HepG2 (cell line): ENCODE results near the gene CALY. TPM values are rescaled to one million over a fixed set of nuclear protein-coding genes. Genes with fewer than 3 reads are reported as not detected.
A peak's percentile ranks its signal among the peaks of the same experiment; 100 is the strongest.

ENCODE experiments used
- AKNA ChIP-seq: sonication (generic); formaldehyde crosslinking; IDR thresholded peaks from 2 replicates; pipeline ENCODE4 v1.4.0; 2020; ENCODE audit warnings: missing genetic modification reagents, borderline replicate concordance
- ARID5B ChIP-seq: IDR thresholded peaks from 2 replicates; pipeline ENCODE4 v1.4.0; 2020; ENCODE audit warnings: mild to moderate bottlenecking, missing genetic modification reagents
- DMTF1 ChIP-seq: sonication (generic); formaldehyde crosslinking; IDR thresholded peaks from 2 replicates; pipeline ENCODE4 v1.4.0; 2020; ENCODE audit warnings: mild to moderate bottlenecking, missing genetic modification reagents
- GATAD2A ChIP-seq: IDR thresholded peaks from 2 replicates; pipeline ENCODE4 v1.6.1; 2016
- HDAC1 ChIP-seq: sonication (generic); formaldehyde crosslinking; IDR thresholded peaks from 2 replicates; pipeline ENCODE4 v1.5.1; 2020; ENCODE audit warnings: mild to moderate bottlenecking, missing genetic modification reagents
- KDM2A ChIP-seq: sonication (generic); formaldehyde crosslinking; IDR thresholded peaks from 2 replicates; pipeline ENCODE4 v1.4.0; 2020; ENCODE audit warnings: low read depth, missing genetic modification reagents, borderline replicate concordance
- KDM4B ChIP-seq: sonication (generic); formaldehyde crosslinking; IDR thresholded peaks from 2 replicates; pipeline ENCODE4 v1.4.0; 2020; ENCODE audit warnings: missing genetic modification reagents
- KLF11 ChIP-seq: IDR thresholded peaks from 2 replicates; pipeline ENCODE4 v1.6.1; 2016; ENCODE audit warnings: missing compliant biosample characterization
- KLF6 ChIP-seq: IDR thresholded peaks from 2 replicates; pipeline ENCODE4 v1.8.0; 2016; ENCODE audit warnings: missing biosample characterization, missing genetic modification reagents
- NFKB2 ChIP-seq: sonication (generic); formaldehyde crosslinking; IDR thresholded peaks from 2 replicates; pipeline ENCODE4 v1.4.0; 2020; ENCODE audit warnings: missing genetic modification reagents, borderline replicate concordance
- PCBP1 ChIP-seq: fragments of 200-400 bp; formaldehyde crosslinking; IDR thresholded peaks from 2 replicates; pipeline ENCODE4 v1.6.1; 2017; ENCODE audit warnings: mild to moderate bottlenecking, low read depth, low read length, borderline replicate concordance
- SIX1 ChIP-seq: sonication (generic); formaldehyde crosslinking; IDR thresholded peaks from 2 replicates; pipeline ENCODE4 v1.4.0; 2020; ENCODE audit warnings: missing genetic modification reagents, borderline replicate concordance
- ZMYM3 ChIP-seq: sonication (generic); formaldehyde crosslinking; IDR thresholded peaks from 2 replicates; pipeline ENCODE4 v1.5.1; 2020; ENCODE audit warnings: mild to moderate bottlenecking, missing genetic modification reagents
- ZNF484 ChIP-seq: sonication (generic); formaldehyde crosslinking; IDR thresholded peaks from 2 replicates; pipeline ENCODE4 v1.5.1; 2020; ENCODE audit warnings: mild to moderate bottlenecking, low read depth, missing genetic modification reagents, borderline replicate concordance
- ZNF570 ChIP-seq: sonication (generic); formaldehyde crosslinking; IDR thresholded peaks from 2 replicates; pipeline ENCODE4 v1.4.0; 2020; ENCODE audit warnings: mild to moderate bottlenecking, missing genetic modification reagents, borderline replicate concordance
- ZNF589 ChIP-seq: sonication (generic); formaldehyde crosslinking; conservative IDR thresholded peaks from 2 replicates; pipeline ENCODE4 v1.8.0; 2022; ENCODE audit warnings: mild to moderate bottlenecking, moderate library complexity, missing genetic modification reagents
- ZNF660 ChIP-seq: sonication (generic); formaldehyde crosslinking; IDR thresholded peaks from 2 replicates; pipeline ENCODE4 v1.5.1; 2020; ENCODE audit warnings: mild to moderate bottlenecking, low read depth, missing genetic modification reagents, borderline replicate concordance
- ZNF768 ChIP-seq: sonication (generic); formaldehyde crosslinking; IDR thresholded peaks from 2 replicates; pipeline ENCODE4 v1.4.0; 2020; ENCODE audit warnings: missing genetic modification reagents
- ZNF777 ChIP-seq: sonication (generic); formaldehyde crosslinking; IDR thresholded peaks from 2 replicates; pipeline ENCODE4 v1.4.0; 2020; ENCODE audit warnings: missing genetic modification reagents
- polyA plus RNA-seq, 8 experiments: library from polyadenylated mRNA; depleted of rRNA in 3 of 8; stranded (reverse) in 7 of 8; unstranded in 1 of 8; fragments of >200 nt; fragmentation: Illumina TruSeq in 4 of 8; extraction: Trizol in 4 of 8; gene quantifications; 2 replicates each; pipeline versions ENCODE4 v1.2.1 to v1.2.3, GENCODE V29; 2011 to 2016; ENCODE audit warnings: low read depth in 4 of 8, missing spikeins in 1 of 8, mixed read lengths in 1 of 8; ENCODE audit not compliant: insufficient read depth in 1 of 8
- total RNA-seq, 5 experiments: library from RNA; depleted of rRNA; stranded (reverse); fragments of >200 nt; fragmentation: Illumina TruSeq; extraction: Trizol; gene quantifications; 2 replicates each; pipeline ENCODE4 v1.2.3, GENCODE V29; 2016; ENCODE audit warnings: low read depth in 1 of 5

Gene CALY
- total and polyA plus RNA-seq, 2 of the 13 experiments (the other 11 are each of a cell fraction or from before 2014, with no cell fraction given): 0.08 TPM; not detected in 1

- TF ChIP-seq SIX1 (no peak), HDAC1 (peak; percentile 61; the same call in 1 of the 2 replicates), PCBP1 (0 out of 2 replicates have a peak, but pooled peaks have one; percentile 49), GATAD2A (CRISPR knock-in tag) (peak; percentile 64), KLF11 (CRISPR knock-in tag) (no peak), ZNF589 (0 out of 2 replicates have a peak, but pooled peaks have one; percentile 54), ZNF768 (CRISPR knock-in tag) (peak; percentile 48; the same call in 1 of the 2 replicates), KDM2A (peak; percentile 90), ZNF777 (peak; percentile 72), KLF6 (CRISPR knock-in tag) (no peak), DMTF1 (CRISPR knock-in tag) (no peak), ZNF570 (no peak), KDM4B (no peak), ARID5B (peak; percentile 26; the same call in 1 of the 2 replicates), ZNF484 (CRISPR knock-in tag) (no peak), NFKB2 (CRISPR knock-in tag) (peak; percentile 45; the same call in 1 of the 2 replicates), ZMYM3 (CRISPR knock-in tag) (peak; percentile 39; the same call in 1 of the 2 replicates), ZNF660 (CRISPR knock-in tag) (no peak), AKNA (CRISPR knock-in tag) (no peak)
Observed at GRCh38 chr10:133318494-133319127, 18.1 kb downstream of the CALY start (continued).
